ENCODE results near the gene OPRM1.

DNA sequence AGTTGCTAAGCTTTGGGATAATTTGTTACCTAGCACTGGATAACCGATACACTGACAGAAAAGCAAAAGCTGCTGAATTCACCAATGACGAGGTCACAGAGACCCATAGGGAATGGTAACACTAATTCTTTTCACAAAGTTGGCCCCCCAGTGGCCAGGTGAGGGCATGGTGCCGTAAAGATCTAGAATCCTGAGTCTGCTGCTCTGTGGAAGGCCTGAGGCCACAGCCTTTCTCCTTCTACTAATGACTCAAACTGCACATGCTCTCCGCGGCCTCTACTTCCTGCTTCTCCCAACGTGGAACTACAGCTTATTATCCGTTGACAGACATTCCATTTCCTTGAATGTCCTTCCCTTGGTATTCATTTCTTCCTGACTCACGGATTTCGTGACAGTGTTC is 127.1 kb downstream of the OPRM1 start:
- no peak for TF ChIP-seq GATA3 (IDR thresholded peaks at IDR 0.05; ENCODE audit: low read depth, low read length)
- no peak for TF ChIP-seq GATA2 (IDR thresholded peaks at IDR 0.05; ENCODE audit: low read depth, low read length)

Data from SH-SY5Y (cell line).